ENCODE results near the gene MTMR3. TPM values are rescaled to one million over a fixed set of nuclear protein-coding genes. Genes with fewer than 3 reads are reported as not detected.

The MTMR3 gene
- total RNA-seq, 1 donor from 2014 or later, result 35.4 TPM

DNA sequence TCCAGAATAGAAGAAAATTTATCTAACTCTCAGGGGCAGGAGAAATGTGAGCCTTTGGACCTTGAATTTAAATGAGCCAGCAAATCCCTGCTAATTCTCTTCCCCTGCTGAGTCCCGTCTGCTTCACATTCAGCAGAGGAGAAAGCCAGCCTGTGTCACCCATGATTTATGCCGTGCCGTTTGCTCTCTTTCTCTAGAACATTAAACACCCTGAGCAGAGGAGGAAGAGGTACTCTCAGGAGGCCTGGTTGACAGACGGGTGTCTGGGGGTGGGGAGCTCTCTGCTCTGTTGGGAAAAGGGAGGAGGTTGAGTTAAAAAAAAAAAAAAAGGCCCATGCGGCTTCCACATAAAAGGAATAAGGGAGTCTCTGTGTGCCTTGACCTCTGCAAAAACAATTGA lies 11.3 kb upstream of the MTMR3 start:
- no peaks in the 10 kb centered on the region for H3K27me3 ChIP-seq
- H3K9ac ChIP-seq, result no peak overlapping the region
- Mint-ChIP-seq H3K9me3 (no peaks in the 10 kb centered on the region), H3K27me3 (ENCODE audit: insufficient read depth, low read depth) (no peaks in the 10 kb centered on the region), H3K4me1 (peaks cover 23% of the 10 kb centered on the region), H3K4me3 (peak overlapping the region; percentile 62), H3K36me3 (no peaks in the 10 kb centered on the region), H3K27ac (peak overlapping the region; percentile 64)
- H3K36me3 ChIP-seq, result no peaks in the 10 kb centered on the region
- H3K4me3 ChIP-seq, result no peak overlapping the region
- H4K20me1 ChIP-seq (ENCODE audit: low read depth), result no peaks in the 10 kb centered on the region
- TF ChIP-seq EZH2phosphoT487 (IDR thresholded peaks at IDR 0.05) (no peak), EZH2 (IDR thresholded peaks at IDR 0.05) (no peak)
- TF ChIP-seq, protein P1, sequence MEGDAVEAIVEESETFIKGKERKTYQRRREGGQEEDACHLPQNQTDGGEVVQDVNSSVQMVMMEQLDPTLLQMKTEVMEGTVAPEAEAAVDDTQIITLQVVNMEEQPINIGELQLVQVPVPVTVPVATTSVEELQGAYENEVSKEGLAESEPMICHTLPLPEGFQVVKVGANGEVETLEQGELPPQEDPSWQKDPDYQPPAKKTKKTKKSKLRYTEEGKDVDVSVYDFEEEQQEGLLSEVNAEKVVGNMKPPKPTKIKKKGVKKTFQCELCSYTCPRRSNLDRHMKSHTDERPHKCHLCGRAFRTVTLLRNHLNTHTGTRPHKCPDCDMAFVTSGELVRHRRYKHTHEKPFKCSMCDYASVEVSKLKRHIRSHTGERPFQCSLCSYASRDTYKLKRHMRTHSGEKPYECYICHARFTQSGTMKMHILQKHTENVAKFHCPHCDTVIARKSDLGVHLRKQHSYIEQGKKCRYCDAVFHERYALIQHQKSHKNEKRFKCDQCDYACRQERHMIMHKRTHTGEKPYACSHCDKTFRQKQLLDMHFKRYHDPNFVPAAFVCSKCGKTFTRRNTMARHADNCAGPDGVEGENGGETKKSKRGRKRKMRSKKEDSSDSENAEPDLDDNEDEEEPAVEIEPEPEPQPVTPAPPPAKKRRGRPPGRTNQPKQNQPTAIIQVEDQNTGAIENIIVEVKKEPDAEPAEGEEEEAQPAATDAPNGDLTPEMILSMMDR (IDR thresholded peaks at IDR 0.05), result no peak
- peaks cover 13% of the 10 kb centered on the region for H3F3A ChIP-seq (ENCODE audit: low read depth)
- peak; percentile 46 for DNase-seq (ENCODE audit: low spot score)
- no peak overlapping the region for H3K27ac ChIP-seq
- H3K4me1 ChIP-seq, result peaks cover 14% of the 10 kb centered on the region
- no peaks in the 10 kb centered on the region for H3K79me2 ChIP-seq (ENCODE audit: low read depth)
- H3K4me2 ChIP-seq, result peak overlapping the region; percentile 55
- no peak overlapping the region for H2AFZ ChIP-seq (replicated peaks)
- H3K9me3 ChIP-seq (ENCODE audit: low read depth), result no peaks in the 10 kb centered on the region

DNA sequence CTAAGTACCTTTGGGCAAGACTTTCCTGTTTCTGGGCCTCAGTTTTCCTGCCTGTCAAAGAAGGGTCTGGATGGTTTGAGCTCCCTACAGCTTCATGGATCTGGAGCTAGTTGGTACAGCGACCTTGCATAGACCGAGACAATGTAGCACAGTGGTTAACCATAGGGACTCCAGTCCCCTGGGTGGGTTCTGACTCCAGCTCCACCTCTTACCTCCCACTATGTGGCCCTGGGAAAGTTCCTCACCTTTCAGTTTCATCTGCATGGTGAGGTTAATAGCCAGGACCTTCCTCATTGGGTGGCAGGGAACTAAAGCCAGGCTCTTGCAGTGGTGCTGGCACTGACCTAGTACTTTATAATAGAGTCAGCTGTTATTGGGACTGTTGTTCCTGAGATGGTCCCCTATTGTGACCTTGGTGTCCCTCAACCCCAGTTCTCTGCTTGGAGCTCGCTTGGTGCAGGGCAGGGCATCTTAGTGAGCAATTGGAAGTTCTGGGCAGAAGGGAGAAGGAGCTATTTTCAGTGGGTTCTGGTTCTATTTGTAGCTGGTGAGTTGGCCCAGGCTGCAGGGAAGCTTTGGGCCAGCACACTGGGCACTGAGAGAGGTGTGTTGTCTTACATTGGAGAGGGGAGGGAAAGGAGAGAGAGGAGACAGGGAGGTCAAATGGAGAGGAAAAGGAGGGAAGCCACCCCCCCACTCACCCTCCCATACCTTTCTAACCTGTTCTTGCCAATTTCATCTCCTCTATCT lies 10.7 kb upstream of the MTMR3 start:
- Histone ChIP-seq H3K4me2 (peak overlapping the region; percentile 55), H3K9ac (no peak overlapping the region), H3F3A (ENCODE audit: low read depth) (peaks cover 13% of the 10 kb centered on the region), H4K20me1 (ENCODE audit: low read depth) (no peaks in the 10 kb centered on the region), H3K27me3 (no peaks in the 10 kb centered on the region), H3K36me3 (no peaks in the 10 kb centered on the region), H3K27ac (no peak overlapping the region), H3K79me2 (ENCODE audit: low read depth) (no peaks in the 10 kb centered on the region), H3K9me3 (ENCODE audit: low read depth) (no peaks in the 10 kb centered on the region), H3K4me3 (no peak overlapping the region), H2AFZ (replicated peaks) (no peak overlapping the region), H3K4me1 (peaks cover 14% of the 10 kb centered on the region)
- no peaks in the 10 kb centered on the region for H3K27me3 Mint-ChIP-seq (ENCODE audit: insufficient read depth, low read depth)
- no peak for DNase-seq (ENCODE audit: low spot score)
- H3K4me3 Mint-ChIP-seq, result peak overlapping the region; percentile 62
- TF ChIP-seq EZH2 (IDR thresholded peaks at IDR 0.05), result no peak
- TF ChIP-seq EZH2phosphoT487 (IDR thresholded peaks at IDR 0.05), result no peak
- TF ChIP-seq, protein P1 (IDR thresholded peaks at IDR 0.05), result no peak
- peaks cover 23% of the 10 kb centered on the region for H3K4me1 Mint-ChIP-seq
- H3K27ac Mint-ChIP-seq, result peak overlapping the region; percentile 47
- no peaks in the 10 kb centered on the region for H3K36me3 Mint-ChIP-seq
- H3K9me3 Mint-ChIP-seq, result no peaks in the 10 kb centered on the region

DNA sequence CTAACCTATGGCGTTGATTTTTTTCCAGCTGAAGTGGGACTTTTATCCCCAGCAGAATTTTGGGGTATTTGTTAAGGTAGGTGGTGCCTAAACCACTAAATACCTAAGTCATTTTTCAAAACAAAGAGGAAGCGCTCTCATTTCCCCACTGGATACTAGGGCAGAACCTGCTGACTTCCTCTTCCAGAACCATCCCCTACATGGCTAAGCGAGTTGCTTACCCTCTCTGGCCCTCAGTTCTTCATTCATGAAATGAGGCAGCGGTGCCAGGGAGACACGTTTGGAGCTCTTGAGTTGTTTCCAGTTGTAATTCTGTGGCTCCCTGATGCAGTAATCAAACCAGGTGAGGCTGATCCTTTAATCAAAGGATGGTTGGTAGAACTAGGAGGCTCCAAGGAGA lies 10.0 kb upstream of the MTMR3 start:
- no peak overlapping the region for H3K9ac ChIP-seq
- Mint-ChIP-seq H3K4me3 (no peak overlapping the region), H3K9me3 (no peaks in the 10 kb centered on the region), H3K27ac (no peak overlapping the region), H3K27me3 (ENCODE audit: insufficient read depth, low read depth) (peaks cover 1% of the 10 kb centered on the region), H3K4me1 (peaks cover 25% of the 10 kb centered on the region), H3K36me3 (no peaks in the 10 kb centered on the region)
- peaks cover 13% of the 10 kb centered on the region for H3F3A ChIP-seq (ENCODE audit: low read depth)
- no peaks in the 10 kb centered on the region for H3K27me3 ChIP-seq
- no peak overlapping the region for H2AFZ ChIP-seq (replicated peaks)
- no peaks in the 10 kb centered on the region for H3K9me3 ChIP-seq (ENCODE audit: low read depth)
- no peaks in the 10 kb centered on the region for H3K79me2 ChIP-seq (ENCODE audit: low read depth)
- H3K27ac ChIP-seq, result no peak overlapping the region
- DNase-seq (ENCODE audit: low spot score), result no peak
- H3K4me3 ChIP-seq, result no peak overlapping the region
- H3K4me1 ChIP-seq, result peaks cover 14% of the 10 kb centered on the region
- TF ChIP-seq, protein P1 (IDR thresholded peaks at IDR 0.05), result no peak
- TF ChIP-seq EZH2phosphoT487 (IDR thresholded peaks at IDR 0.05) (no peak), EZH2 (IDR thresholded peaks at IDR 0.05) (no peak)
- no peak overlapping the region for H3K4me2 ChIP-seq
- H4K20me1 ChIP-seq (ENCODE audit: low read depth), result no peaks in the 10 kb centered on the region
- no peaks in the 10 kb centered on the region for H3K36me3 ChIP-seq

All from neural progenitor cell (in vitro differentiated cells).